Hypothalamus (tissue), 51 donors: ENCODE measurements around the gene ANKRD17.
A peak's percentile ranks its signal among the peaks of the same experiment; 100 is the strongest.

Source experiments
- DNase-seq, 51 donors: peaks; one replicate each; lab custom pipeline; 2025; lab: John Stamatoyannopoulos, UW

The ANKRD17 gene

DNA sequence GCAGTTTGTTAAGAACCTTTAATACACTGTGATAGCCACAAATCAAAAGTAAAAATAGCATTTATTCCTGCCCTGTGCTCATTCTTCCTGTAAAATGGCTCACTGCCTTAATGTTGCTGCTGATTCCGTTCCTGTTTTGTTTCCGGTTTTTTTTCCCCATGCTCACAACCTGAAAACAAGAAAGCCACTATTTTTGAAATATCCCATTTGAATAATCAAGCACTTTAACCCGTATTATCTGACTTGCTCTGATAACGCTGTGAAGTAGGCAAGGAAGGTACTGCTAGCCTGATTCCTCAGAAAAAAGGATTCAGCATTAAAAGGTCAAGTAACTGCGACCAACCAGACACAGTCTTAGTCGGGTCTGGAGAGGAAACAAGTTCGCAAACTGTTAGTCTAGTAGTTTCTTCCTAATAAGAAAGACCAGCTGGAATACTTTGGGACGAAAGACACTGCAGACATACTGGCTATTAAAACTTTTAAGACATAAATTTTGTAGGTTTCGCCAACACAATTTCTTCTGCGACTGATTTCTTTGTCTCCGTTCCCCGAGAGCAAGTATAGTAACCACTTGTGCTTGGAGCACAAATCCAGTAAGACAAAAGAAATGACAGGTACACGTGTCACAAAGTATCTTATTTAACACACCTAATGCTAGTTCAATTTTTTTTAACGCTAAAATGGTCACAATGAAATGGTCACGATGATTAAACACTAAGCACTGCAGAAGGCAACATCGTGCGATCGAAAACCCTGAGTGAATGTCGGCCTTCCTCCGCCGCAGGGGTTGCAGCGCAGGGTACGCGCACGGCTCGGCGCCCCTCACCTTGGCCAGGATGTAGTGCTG lies 189.9 kb downstream of the ANKRD17 start:
- peak in 1 of 51 donors; percentile 41 for DNase-seq

GRCh38 chr4:73067971-73068394 lies 190.6 kb downstream of the ANKRD17 start:
- DNase-seq: no peak

DNA sequence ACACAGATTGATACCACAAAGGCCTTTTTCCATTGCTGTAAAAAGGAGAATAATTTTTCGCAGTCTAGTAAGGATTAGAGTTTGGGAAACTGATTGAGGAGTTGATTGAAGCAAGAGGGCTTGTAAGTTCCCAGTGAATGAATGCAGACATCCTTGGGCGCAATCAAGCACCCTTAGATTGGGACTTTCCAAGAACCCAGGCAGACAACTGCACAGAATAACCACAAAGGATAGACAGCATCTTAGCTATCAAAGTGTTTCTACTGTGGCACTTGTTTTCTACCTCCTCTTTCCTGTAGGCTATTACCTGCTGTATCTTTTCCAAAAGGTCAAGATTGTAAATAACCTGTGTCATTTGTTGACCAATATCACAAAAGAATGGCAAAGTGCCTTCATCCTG lies 191.7 kb downstream of the ANKRD17 start:
- no peak for DNase-seq

DNA sequence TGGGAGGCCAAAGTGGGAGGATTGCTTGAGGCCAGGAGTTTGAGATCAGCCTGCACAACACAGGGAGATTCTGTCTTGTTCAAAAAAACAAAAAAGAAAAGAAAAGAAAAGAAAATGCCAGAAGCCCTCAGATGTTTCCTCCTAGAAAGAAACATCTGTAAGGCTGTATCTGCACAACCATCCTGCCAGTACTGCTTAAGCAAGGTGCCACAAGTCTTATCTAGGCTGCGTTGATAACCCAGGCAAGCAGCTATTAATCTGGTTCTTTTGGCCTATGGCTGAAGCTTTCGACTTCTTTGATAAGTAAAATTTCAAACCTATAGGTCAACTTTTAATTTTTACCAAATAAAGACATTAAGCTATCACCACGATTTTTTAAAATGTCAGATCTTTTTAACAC lies 192.2 kb downstream of the ANKRD17 start:
- DNase-seq: no peak

DNA sequence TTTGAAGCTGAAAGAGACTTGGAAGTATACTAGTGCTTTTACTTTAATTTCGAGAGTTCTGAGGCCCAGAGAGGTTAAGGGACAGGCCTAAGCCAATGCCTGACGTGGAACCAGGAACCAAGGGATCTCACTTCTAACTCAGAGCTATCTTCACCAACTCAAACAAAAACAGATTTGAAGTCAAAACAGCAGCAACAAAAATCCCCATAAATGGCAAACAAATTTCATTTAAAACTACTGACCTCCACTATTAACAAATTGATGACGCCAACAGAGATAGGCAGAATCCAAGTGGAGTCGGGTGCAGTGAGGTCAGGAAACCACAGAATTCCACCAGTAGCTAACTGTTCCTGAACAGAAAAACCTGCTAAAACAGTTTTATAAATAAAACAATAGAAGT lies 194.1 kb downstream of the ANKRD17 start:
- no peak for DNase-seq

- DNase-seq: peak in 1 of 51 donors; percentile 4
Measured at GRCh38 chr4:73055241-73055897, 203.2 kb downstream of the ANKRD17 start.

DNA sequence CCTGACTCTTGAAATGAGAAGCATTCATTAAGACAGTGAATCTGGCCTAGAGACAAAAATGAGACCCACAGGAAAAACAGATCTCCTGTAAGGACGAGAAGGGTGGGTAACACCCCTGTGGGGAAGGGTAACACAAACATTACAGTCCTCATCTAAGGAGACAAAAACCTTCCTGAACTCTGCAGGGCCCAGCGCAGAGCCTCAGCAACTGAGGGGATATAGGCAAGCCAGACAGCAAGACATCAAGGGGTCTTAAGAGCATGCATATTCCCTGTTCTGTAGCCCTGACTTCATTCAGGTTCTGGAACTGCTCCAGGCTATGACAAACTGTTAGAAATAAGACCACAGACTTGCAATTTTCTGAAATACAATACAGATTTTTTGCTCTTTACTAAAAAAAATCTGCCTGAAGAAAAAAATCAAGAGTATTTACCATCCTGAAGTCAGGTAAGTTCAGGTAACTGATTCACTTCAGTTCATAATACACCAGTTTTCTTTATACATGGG lies 204.6 kb downstream of the ANKRD17 start:
- no peak for DNase-seq

DNA sequence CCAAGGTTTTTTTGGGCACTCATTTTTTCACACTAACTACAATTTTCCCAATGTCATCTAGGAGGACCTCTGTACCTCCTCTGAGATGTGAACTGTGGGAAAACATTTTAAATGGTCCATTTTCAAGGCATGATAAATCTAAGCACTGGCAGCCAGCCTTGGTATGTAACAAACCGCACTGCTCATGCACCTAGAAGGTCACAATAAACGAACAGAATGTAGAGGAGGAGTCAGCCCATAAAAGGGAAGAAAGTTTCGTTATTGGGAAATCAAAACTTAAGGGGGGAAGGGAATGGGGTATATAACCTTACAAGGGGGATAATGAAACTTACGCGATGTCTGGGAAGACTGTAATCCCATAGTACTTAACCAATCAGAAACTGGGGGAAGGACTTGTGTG lies 205.5 kb downstream of the ANKRD17 start:
- no peak for DNase-seq

- DNase-seq: no peak
Measured at GRCh38 chr4:73051625-73052024, 207.0 kb downstream of the ANKRD17 start.

DNA sequence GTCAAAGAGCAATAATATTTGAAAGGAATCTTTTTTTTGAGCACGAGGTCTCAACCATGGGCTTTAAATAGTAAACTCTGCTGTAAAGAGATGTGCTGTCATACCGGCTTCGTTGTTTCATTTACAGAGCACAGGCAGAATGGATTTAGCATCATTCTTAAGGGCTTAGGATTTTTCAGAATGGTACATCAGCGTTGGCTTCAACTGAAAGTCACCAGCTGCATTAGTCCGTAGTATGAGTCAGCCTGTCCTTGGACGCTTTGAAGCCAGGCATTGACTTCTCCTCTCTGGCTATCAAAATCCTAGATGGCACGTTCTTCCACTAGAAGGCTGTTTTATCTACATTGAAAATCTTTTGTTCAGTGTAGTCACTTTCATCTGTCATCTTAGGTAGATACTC lies 212.7 kb downstream of the ANKRD17 start:
- DNase-seq: no peak

DNA sequence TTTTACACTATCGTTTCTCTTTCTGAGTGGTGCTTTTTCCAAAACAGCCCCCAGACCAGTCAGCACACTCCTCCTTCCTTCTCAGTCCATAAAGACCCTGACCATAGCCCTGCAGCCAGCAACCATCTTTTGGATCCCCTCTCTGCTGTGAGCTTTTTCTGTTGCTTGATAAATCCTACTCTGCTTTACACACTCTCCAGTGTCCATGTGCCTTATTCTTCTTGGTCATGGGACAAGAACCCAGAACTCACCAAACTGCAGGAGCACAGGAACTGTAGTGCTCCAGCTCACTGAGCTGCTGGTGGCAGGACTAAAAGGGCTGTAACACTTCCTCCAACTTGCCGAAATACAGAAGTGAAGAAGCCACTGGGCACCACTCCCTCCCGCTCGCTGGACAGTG lies 221.5 kb downstream of the ANKRD17 start:
- no peak for DNase-seq

DNA sequence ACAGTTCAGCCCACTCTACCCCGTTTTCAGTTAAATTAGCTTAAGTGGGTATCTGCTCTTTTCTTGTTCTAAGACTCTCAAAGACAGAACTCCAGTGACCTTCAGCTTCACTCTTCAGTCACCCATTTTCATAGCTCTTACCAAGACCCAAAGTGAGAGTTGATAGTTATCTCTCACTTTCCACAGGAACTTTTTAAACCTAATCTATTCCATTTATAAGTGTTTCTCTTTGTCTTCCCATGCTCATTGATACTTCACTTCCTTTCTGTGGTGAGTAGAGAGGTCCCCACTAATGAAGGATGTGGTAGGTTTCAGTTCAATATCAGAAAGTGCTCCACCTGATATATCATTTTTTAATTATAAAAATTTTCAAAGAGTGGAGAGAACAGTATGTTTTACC lies 222.5 kb downstream of the ANKRD17 start:
- no peak for DNase-seq

- no peak for DNase-seq
Measured at GRCh38 chr4:73034896-73035295, 223.7 kb downstream of the ANKRD17 start.

DNA sequence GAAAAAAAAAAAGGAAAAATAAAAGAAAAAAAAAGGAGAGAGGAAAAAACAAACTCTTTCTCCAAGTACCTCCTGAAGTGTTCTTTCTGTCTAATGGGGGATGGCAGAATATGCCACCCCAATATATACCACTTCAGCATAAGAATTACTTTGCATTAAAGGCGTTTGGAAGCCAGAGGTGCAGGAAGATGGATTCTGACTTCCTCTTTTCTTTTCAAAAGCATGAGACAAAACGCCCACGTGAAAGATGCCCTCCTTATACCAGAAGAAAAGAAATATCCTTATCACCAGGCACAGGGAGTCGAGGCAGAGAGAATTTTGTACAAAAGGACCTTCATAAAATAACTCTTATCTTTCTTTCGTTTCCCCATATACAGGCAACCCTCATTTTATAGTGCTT lies 230.0 kb downstream of the ANKRD17 start:
- DNase-seq: no peak
